ENCODE results near the gene CYTH2.
A peak's percentile ranks its signal among the peaks of the same experiment; 100 is the strongest.

CYTH2 gene

GRCh38 chr19:48506138-48506733 lies 37.1 kb downstream of the CYTH2 start:
- TF ChIP-seq CTCF (IDR thresholded peaks at IDR 0.05), result peak; percentile 76
- no peak for TF ChIP-seq ZFX (IDR thresholded peaks at IDR 0.05; ENCODE audit: borderline replicate concordance)

GRCh38 chr19:48507911-48508439 lies 38.8 kb downstream of the CYTH2 start:
- no peak overlapping the region for H3K27ac ChIP-seq
- no peak for TF ChIP-seq CTCF (IDR thresholded peaks at IDR 0.05)
- no peak for TF ChIP-seq ZFX (IDR thresholded peaks at IDR 0.05; ENCODE audit: borderline replicate concordance)

More at GRCh38 chr19:48506138-48506733, 37.1 kb downstream of the CYTH2 start:
- no peak overlapping the region for H3K27ac ChIP-seq

- TF ChIP-seq ZFX (IDR thresholded peaks at IDR 0.05; ENCODE audit: borderline replicate concordance) (no peak), CTCF (IDR thresholded peaks at IDR 0.05) (no peak)
- no peak overlapping the region for H3K27ac ChIP-seq
Observed at GRCh38 chr19:48508729-48509411, 39.7 kb downstream of the CYTH2 start.

GRCh38 chr19:48509467-48510194 lies 40.5 kb downstream of the CYTH2 start:
- H3K27ac ChIP-seq, result no peak overlapping the region
- TF ChIP-seq ZFX (IDR thresholded peaks at IDR 0.05; ENCODE audit: borderline replicate concordance), result no peak
- no peak for TF ChIP-seq CTCF (IDR thresholded peaks at IDR 0.05)

GRCh38 chr19:48510421-48511268 lies 41.5 kb downstream of the CYTH2 start:
- no peak overlapping the region for H3K27ac ChIP-seq
- TF ChIP-seq ZFX (IDR thresholded peaks at IDR 0.05; ENCODE audit: borderline replicate concordance) (no peak), CTCF (IDR thresholded peaks at IDR 0.05) (no peak)

GRCh38 chr19:48511321-48511731 lies 42.2 kb downstream of the CYTH2 start:
- no peak for TF ChIP-seq CTCF (IDR thresholded peaks at IDR 0.05)
- TF ChIP-seq ZFX (IDR thresholded peaks at IDR 0.05; ENCODE audit: borderline replicate concordance), result no peak
- no peak overlapping the region for H3K27ac ChIP-seq
